HG03378 (cell line): Measurements from ENCODE around the gene ESYT2.

Source experiments
- ATAC-seq: cut with Tn5 transposase; IDR thresholded peaks from one replicate; pipeline ENCODE4 v1.9.1; 2021; ENCODE audit warnings: mild to moderate bottlenecking, moderate library complexity; ENCODE audit not compliant: unreplicated experiment

ESYT2 gene

DNA sequence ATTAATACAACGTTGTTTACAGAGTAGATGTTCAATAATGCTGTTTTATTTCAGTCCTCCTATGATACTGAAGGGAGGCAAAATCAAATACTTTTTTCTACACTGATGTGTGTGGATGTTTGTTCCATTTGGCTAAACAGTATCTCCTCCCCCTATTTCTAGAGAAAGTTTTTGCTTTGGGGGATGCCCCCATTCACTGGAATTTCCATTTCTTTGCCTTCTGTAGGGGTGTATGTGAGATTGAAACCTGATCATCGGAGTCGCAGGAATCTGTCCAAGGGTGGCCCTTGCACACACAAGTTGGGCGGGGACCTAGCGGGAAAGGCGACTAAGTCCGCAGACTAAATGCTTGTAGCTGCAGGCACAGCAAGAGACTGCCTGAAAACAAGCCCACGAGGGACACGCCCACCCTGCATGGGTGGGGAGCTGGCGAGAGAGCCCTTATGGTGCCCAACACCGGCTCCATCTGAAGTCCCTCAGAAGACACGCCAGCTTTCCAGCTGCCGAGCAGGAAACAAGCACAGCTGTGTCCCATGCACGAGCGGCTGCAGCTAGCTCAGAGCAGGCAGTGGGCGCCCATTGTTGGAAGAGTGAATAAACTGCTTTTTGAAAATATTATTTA, 58.0 kb downstream of the ESYT2 start:
- no peak for ATAC-seq

- ATAC-seq: no peak
Observed at GRCh38 chr7:158767707-158768106, 61.6 kb downstream of the ESYT2 start.

GRCh38 chr7:158766570-158767281, 62.6 kb downstream of the ESYT2 start:
- ATAC-seq: no peak

DNA sequence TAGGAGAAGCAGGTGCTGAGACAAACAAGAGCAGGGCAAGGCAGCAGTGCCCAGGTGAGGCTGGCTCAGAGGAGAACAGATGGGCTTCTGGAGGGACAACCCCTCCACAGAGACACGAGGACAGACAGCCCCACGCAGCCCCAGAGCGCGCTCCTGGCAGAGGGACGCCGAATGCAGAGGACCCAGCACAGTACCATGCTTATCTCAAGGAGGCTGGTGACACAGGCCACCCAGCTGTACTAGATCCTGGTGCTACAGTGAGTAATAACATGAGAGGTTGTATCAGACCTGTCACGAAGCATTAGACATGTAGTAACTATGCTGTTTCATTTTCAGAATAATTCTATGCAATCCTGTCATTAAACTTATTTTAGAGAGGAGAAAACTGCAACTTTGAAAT, 64.3 kb downstream of the ESYT2 start:
- ATAC-seq: no peak

GRCh38 chr7:158763454-158764033, 65.8 kb downstream of the ESYT2 start:
- ATAC-seq: no peak

DNA sequence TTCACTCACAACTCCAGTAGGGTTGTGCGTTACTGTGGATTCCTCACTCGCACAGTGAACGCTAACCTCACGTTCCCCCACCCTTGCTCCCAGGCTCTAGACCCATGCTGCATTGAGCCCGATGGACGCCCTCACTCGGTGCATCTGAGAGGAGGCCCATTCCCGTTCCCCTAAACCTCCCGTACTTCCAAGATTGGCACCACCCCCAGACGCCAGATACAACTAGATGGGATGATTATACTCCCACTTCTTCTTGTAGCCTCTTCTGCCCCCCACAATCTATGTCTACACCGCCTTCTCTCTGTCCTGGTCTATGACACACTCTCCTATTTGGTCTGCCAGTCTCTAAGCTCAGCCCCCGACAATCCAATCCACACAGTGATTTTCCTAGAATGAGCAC, 67.4 kb downstream of the ESYT2 start:
- no peak for ATAC-seq

- ATAC-seq: no peak
Observed at GRCh38 chr7:158760936-158761335, 68.4 kb downstream of the ESYT2 start.

DNA sequence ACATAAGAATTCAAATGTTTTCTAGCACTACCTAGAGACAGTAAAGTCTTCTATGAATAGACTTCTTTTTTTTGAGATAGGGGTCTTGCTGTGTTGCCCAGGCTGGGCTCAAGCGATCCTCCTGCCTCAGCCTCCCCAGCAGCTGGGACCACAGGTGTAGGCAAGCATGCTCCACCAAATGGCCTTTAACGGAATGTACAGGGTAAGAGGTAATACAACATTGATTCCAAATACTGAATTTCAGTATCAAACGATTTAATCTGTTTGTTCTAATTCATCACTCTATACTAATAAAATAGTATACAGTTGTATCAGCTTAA, 68.9 kb downstream of the ESYT2 start:
- ATAC-seq: no peak

- no peak for ATAC-seq
Observed at GRCh38 chr7:158759749-158760444, 69.4 kb downstream of the ESYT2 start.

- no peak for ATAC-seq
Observed at GRCh38 chr7:158759245-158759614, 70.1 kb downstream of the ESYT2 start.

DNA sequence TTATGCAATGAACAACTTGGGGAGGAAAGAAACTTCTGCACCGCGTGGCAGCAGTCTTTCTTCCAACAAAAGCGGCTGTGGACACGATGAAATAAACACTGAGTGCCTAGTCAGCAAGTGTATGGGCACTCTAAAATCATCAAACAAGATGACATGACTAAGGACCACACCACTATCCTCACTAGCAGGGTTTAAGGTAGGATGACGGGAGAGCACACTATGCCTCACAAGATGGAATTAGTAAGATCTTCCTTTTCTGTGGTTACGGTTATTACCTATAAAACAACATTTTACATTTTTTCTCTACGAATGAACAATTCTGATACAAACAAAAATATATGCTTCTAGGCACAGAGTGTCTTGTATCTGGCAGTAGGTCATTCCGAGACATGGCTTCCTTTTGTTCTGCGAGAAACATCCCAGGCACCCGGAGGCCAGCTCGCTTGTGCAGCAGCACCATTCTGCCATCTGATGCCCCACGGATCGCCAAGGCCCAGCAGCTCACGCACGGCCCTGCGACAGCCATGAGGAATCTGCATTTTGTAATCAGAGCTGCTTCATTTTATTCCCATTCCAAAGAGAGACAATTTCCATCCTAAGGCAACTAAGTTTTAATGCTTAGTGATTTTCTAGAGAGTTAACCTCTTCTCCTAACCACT, 70.6 kb downstream of the ESYT2 start:
- ATAC-seq: no peak

GRCh38 chr7:158757404-158757989, 71.8 kb downstream of the ESYT2 start:
- ATAC-seq: no peak

GRCh38 chr7:158754746-158755444, 74.4 kb downstream of the ESYT2 start:
- no peak for ATAC-seq

DNA sequence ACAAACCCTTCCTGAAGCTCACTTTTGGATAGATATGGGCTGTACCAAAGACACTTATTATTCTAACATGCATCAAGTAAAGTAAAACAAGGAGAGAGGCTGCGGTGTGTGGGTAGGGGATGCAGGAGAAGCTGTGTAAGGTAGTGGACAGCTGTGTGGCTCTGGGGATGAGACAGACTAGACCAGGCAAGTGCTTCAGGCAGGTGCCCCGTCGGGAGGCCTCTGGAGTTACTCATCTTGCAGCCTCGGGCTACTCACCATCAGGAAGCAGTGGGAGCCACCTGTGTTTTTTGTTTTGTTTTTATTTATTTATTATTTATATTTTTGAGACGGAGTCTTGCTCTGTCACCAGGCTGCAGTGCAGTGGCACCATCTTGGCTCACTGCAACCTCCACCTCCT, 75.4 kb downstream of the ESYT2 start:
- no peak for ATAC-seq

- no peak for ATAC-seq
Observed at GRCh38 chr7:158751751-158752150, 77.6 kb downstream of the ESYT2 start.

DNA sequence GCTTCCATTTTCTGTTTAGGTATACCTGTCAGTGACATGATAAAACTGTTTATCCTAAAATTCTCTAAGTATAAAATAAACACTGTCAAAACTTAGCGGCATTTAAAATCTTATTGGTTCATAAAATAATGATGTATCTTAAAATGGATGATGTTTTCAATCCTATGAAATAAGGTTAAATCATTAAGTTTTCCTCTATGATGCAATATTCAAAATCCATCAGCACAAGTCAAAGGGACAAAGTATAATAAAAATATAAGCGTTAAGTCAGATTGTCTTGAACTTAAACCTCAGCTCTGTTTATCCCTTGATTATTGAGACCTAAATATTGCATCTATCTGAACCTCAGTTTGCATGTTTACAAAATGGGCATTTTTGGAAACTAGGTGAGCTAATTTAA, 78.1 kb downstream of the ESYT2 start:
- ATAC-seq: no peak

- no peak for ATAC-seq
Observed at GRCh38 chr7:158750702-158751101, 78.6 kb downstream of the ESYT2 start.

- no peak for ATAC-seq
Observed at GRCh38 chr7:158749396-158749795, 79.9 kb downstream of the ESYT2 start.

DNA sequence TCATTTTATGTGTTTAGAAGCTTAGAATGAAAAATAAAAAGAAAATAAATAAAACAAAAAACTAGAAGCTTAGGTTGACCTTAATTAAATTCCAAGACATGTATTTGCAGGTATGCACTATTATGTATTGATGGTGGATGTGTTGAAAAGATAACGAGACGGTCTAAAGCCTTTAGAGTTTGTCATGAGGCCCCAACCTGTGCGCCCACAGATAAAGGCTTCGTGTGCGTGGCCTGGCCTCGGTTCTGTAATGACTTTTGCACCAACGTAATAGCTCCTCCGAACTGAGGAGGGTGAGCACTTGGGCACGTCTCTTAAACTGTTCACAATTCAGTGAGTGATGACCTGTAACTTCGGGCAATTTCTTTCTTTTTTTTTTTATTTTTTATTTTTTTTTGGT, 81.0 kb downstream of the ESYT2 start:
- ATAC-seq: no peak

- no peak for ATAC-seq
Observed at GRCh38 chr7:158747408-158747807, 81.9 kb downstream of the ESYT2 start.

DNA sequence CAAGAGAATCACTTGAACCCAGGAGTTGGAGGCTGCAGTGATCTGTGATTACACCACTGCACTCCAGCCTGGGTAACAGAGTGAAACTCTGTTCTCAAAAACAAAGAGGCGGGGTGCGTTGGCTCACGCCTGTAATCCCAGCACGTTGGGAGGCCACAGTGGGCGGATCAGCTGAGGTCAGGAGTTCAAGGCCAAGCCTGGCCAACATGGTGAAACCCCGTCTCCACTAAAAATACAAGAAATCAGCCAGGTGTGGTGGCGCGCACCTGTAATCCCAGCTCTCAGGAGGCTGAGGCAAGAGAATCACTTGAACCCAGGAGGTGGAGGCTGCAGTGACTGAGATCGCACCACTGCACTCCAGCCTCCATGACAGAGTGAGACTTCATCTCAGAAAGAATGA, 82.4 kb downstream of the ESYT2 start:
- ATAC-seq: no peak
